ENCODE data around the gene ZNF711.

DNA sequence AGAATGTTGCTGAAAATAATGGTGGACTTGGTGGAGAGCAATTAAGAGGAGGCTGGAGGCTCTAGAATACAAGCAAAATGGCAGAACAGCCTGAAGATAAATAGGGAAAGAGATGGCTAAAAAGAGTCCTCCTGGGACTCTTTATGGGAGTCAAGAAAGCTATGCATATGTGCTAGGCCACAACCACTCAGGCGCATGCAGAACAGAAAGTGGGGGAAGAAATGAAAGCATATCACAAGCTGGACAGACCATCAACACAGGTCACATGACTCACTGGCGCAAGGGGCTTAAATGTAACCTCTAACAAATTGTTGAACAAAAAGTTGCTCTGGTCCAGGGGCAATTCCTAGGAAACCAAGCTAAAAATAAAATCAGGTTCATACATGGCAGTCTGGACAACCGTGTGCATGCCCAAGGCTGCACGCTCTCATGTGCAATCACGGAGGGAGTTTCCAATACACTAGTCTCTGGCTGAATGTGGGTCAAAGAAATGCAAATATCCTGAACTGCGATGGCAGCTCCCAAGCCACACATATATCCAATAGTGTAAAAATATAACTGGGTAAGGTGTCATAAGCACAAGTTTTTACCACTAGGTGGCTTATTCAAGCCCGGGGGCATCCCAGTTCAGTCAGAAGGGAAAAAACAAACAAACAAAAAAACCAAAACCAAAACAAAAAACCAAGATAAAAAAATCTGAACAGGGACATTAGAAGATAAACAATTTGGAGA lies 45.4 kb downstream of the ZNF711 start:
- TF ChIP-seq, protein P1, sequence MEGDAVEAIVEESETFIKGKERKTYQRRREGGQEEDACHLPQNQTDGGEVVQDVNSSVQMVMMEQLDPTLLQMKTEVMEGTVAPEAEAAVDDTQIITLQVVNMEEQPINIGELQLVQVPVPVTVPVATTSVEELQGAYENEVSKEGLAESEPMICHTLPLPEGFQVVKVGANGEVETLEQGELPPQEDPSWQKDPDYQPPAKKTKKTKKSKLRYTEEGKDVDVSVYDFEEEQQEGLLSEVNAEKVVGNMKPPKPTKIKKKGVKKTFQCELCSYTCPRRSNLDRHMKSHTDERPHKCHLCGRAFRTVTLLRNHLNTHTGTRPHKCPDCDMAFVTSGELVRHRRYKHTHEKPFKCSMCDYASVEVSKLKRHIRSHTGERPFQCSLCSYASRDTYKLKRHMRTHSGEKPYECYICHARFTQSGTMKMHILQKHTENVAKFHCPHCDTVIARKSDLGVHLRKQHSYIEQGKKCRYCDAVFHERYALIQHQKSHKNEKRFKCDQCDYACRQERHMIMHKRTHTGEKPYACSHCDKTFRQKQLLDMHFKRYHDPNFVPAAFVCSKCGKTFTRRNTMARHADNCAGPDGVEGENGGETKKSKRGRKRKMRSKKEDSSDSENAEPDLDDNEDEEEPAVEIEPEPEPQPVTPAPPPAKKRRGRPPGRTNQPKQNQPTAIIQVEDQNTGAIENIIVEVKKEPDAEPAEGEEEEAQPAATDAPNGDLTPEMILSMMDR (IDR thresholded peaks at IDR 0.05): no peak
- TF ChIP-seq POLR2A (IDR thresholded peaks at IDR 0.05): no peak

Measured in uterus (tissue), 2 donors.